OCI-LY7 (cell line): ENCODE results near the gene DNMBP. TPM values are rescaled to one million over a fixed set of nuclear protein-coding genes. Genes with fewer than 3 reads are reported as not detected.

Source experiments
- BruUV-seq: library from RNA; stranded (reverse); fragments of 400-500 nt; replicated peaks from 2 replicates; lab custom pipeline; 2021; lab: Mats Ljungman, UMichigan
- CTCF ChIA-PET: fragments of 300-600 bp; sonication (Branson Sonifier 250); formaldehyde crosslinking; loops from one replicate; lab custom pipeline; 2022; ENCODE audit warnings: antibody characterized with exemption; ENCODE audit not compliant: unreplicated experiment; lab: Charles Lee
- POLR2A ChIA-PET: fragments of 300-600 bp; sonication (Branson Sonifier 250); formaldehyde crosslinking; loops from one replicate; lab custom pipeline; 2022; ENCODE audit warnings: antibody characterized with exemption; lab: Charles Lee
- DNase-seq: peaks from one replicate; pipeline ENCODE4 v3.0.0-alpha.2; 2015; ENCODE audit warnings: low spot score
- H2AFZ ChIP-seq: fragments of 200-600 bp; sonication (generic), shearing (Covaris generic); 2 replicates; pipeline ENCODE4 v1.6.1; 2014; ENCODE audit warnings: mild to moderate bottlenecking, antibody characterized with exemption, low read length, moderate library complexity
- H3K27ac ChIP-seq: fragments of 200-600 bp; sonication (generic); 2 replicates; pipeline ENCODE4 v1.5.1; 2014; ENCODE audit warnings: mixed run types, low read depth, mild to moderate bottlenecking, moderate library complexity, low read length, inconsistent platforms; ENCODE audit not compliant: poor library complexity, severe bottlenecking
- H3K36me3 ChIP-seq: fragments of 200-600 bp; sonication (generic); 2 replicates; pipeline ENCODE4 v1.6.1; 2014; ENCODE audit warnings: mild to moderate bottlenecking, antibody characterized with exemption, low read length, moderate library complexity, mixed read lengths; ENCODE audit not compliant: insufficient read depth
- H3K4me1 ChIP-seq: fragments of 200-600 bp; sonication (generic); 2 replicates; pipeline ENCODE4 v1.5.1; 2014; ENCODE audit warnings: mild to moderate bottlenecking, low read length; ENCODE audit not compliant: insufficient read depth, poor library complexity, severe bottlenecking
- H3K4me2 ChIP-seq: fragments of 200-600 bp; sonication (generic); 2 replicates; pipeline ENCODE4 v1.6.1; 2014; ENCODE audit warnings: mild to moderate bottlenecking, low read length
- H3K4me3 ChIP-seq: fragments of 200-600 bp; sonication (generic); 2 replicates; pipeline ENCODE4 v1.5.1; 2014; ENCODE audit warnings: mild to moderate bottlenecking, low read depth, low read length; ENCODE audit not compliant: poor library complexity, severe bottlenecking
- H3K79me2 ChIP-seq: fragments of 200-600 bp; sonication (generic); 2 replicates; pipeline ENCODE4 v1.6.1; 2016; ENCODE audit warnings: low read depth, mild to moderate bottlenecking, low read length, moderate library complexity, mixed read lengths; ENCODE audit not compliant: insufficient read depth
- H3K9me2 ChIP-seq: fragments of 200-600 bp; sonication (generic); 2 replicates; pipeline ENCODE4 v1.6.1; 2016; ENCODE audit warnings: mild to moderate bottlenecking, low read length, mixed read lengths; ENCODE audit not compliant: insufficient read depth
- H3K9me3 ChIP-seq: fragments of 200-600 bp; sonication (generic); 2 replicates; pipeline ENCODE4 v1.6.1; 2014; ENCODE audit warnings: mild to moderate bottlenecking, mixed run types, low read length, mixed read lengths
- H4K20me1 ChIP-seq: fragments of 200-600 bp; sonication (generic); 2 replicates; pipeline ENCODE4 v1.6.1; 2014; ENCODE audit warnings: mild to moderate bottlenecking, antibody characterized with exemption, low read length, moderate library complexity, mixed read lengths; ENCODE audit not compliant: insufficient read depth
- EZH2phosphoT487 ChIP-seq: fragments of 200-600 bp; sonication (generic); IDR thresholded peaks from 2 replicates; pipeline ENCODE4 v1.6.1; 2018; ENCODE audit warnings: low read depth, borderline replicate concordance, mild to moderate bottlenecking, mixed run types, antibody characterized with exemption, low read length, moderate library complexity, mixed read lengths
- intact Hi-C: fragments of 100-400 bp; cut with micrococcal nuclease; formaldehyde crosslinking; loops from one replicate; pipeline ENCODE4 v1.10.0; 2022; ENCODE audit not compliant: unreplicated experiment
- total RNA-seq, 2 experiments: library from RNA; depleted of rRNA in 1 of 2; stranded (reverse); fragments of >200 nt in 1 of 2; shearing (Covaris generic) in 1 of 2; gene quantifications; 2 replicates each; pipeline ENCODE4 v1.2.3, GENCODE V29; 2014 to 2022
- TF ChIP-seq, protein P1 (sequence below): fragments of 200-600 bp; sonication (generic); conservative IDR thresholded peaks from 2 replicates; pipeline ENCODE4 v1.5.1; 2014; ENCODE audit warnings: mild to moderate bottlenecking, antibody characterized with exemption, low read length, moderate library complexity, mixed read lengths

Gene DNMBP
- total RNA-seq, 2 experiments from 2014 or later = 27.0 to 36.2 TPM

DNA sequence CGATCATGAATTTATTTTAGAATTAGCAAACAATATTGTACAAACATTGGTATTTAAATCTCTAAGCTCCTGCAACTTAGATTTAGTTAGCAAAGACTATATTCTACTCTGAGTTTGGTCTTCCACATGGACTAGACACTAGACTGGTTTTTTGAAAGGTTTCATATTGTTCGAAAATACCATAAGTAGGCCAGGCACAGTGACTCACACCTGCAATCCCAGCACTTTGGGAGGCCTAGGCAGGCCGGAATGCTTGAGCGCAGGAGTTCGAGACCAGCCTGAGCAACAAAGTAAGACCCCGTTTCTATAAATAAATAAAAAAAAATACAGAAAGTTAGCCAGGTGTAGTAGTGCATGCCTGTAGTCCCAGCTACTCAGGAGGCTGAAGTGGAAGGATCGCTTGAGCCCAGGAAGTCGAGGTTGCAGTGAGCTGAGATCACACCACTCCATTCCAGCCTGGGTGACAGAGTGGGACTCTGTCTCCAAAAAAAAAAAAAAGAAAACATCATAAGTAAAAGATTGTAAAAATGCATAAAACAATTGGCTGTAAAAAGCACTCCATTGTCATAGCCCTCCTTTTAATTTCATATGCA lies 154.2 kb downstream of the DNMBP start:
- no peaks in the 10 kb centered on the region for H3K9me3 ChIP-seq
- no peaks in the 10 kb centered on the region for H3K4me1 ChIP-seq
- intact Hi-C loops = no loop called here
- CTCF ChIA-PET = interaction anchor here (1.1 kb wide), 1 partner anchor 9 kb away, joined by 4 read pairs; no protein-coding TSS in a partner anchor
- H3K4me2 ChIP-seq = no peak overlapping the region
- no peaks in the 10 kb centered on the region for H3K9me2 ChIP-seq
- TF ChIP-seq, protein P1, sequence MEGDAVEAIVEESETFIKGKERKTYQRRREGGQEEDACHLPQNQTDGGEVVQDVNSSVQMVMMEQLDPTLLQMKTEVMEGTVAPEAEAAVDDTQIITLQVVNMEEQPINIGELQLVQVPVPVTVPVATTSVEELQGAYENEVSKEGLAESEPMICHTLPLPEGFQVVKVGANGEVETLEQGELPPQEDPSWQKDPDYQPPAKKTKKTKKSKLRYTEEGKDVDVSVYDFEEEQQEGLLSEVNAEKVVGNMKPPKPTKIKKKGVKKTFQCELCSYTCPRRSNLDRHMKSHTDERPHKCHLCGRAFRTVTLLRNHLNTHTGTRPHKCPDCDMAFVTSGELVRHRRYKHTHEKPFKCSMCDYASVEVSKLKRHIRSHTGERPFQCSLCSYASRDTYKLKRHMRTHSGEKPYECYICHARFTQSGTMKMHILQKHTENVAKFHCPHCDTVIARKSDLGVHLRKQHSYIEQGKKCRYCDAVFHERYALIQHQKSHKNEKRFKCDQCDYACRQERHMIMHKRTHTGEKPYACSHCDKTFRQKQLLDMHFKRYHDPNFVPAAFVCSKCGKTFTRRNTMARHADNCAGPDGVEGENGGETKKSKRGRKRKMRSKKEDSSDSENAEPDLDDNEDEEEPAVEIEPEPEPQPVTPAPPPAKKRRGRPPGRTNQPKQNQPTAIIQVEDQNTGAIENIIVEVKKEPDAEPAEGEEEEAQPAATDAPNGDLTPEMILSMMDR = no peak
- TF ChIP-seq EZH2phosphoT487 = no peak
- no peaks in the 10 kb centered on the region for H4K20me1 ChIP-seq
- BruUV-seq = no TSS peak
- no peak overlapping the region for H3K27ac ChIP-seq
- no peak for DNase-seq
- H2AFZ ChIP-seq = no peak overlapping the region
- no peaks in the 10 kb centered on the region for H3K36me3 ChIP-seq
- H3K4me3 ChIP-seq = no peak overlapping the region
- H3K79me2 ChIP-seq = no peaks in the 10 kb centered on the region
- POLR2A ChIA-PET = interaction anchor here (0.5 to 1.5 kb wide), 3 partner anchors 10 to 116 kb away, joined by 3 to 4 read pairs (median 3); no protein-coding TSS in a partner anchor

DNA sequence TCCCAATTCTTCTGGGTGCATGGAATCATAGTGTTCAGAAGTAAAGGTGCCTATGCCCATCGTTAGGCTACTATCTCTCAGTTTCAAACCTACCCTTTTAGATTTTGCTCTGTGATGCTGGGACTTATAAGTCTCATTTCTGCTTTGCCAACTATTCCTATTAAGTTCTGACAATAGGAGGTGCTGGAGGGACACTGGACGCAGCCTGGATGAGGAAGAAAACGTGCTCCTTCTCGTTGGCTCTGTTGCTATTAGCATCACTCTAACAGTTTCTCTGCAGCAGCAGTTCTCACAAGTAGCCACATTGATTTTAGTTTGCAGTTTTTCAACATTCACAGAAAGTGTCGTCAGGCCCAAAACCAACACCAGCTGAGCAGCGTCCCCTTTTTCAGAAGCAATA lies 154.9 kb downstream of the DNMBP start:
- Histone ChIP-seq H2AFZ (no peak overlapping the region), H3K4me2 (no peak overlapping the region), H3K36me3 (no peaks in the 10 kb centered on the region), H3K27ac (no peak overlapping the region), H3K4me1 (no peaks in the 10 kb centered on the region), H3K9me3 (no peaks in the 10 kb centered on the region), H3K4me3 (no peak overlapping the region), H3K79me2 (no peaks in the 10 kb centered on the region), H4K20me1 (no peaks in the 10 kb centered on the region), H3K9me2 (no peaks in the 10 kb centered on the region)
- intact Hi-C loops = no loop called here
- peak; percentile 20 for DNase-seq
- ChIA-PET POLR2A (interaction anchor here (1.4 kb wide), 1 partner anchor 9 kb away, joined by 3 read pairs; no protein-coding TSS in a partner anchor), CTCF (no interaction called here)
- no TSS peak for BruUV-seq
- TF ChIP-seq EZH2phosphoT487 = no peak
- TF ChIP-seq, protein P1 = peak; percentile 57; the same call in 1 of the 2 replicates

DNA sequence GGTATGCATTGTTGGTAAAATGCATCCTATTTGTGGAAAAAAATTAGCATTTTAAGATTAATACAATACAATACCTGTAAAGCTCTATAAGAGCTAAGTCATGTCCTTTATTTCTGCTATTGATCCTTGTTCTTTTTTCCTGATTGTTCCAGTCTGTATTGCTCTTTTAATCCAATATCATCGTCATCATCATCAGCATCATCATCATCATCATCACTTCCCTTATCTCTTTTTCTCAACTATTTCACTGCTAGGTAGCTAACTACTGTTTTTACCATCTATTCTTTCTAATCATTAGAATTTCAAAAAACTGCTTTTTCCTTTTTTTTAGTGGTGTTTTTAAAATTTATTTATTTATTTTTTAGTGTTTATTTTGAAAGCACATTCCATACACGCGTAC lies 156.1 kb downstream of the DNMBP start:
- POLR2A ChIA-PET = interaction anchor here (0.6 to 0.7 kb wide), 3 partner anchors 128 to 324 kb away, joined by 3 read pairs; no protein-coding TSS in a partner anchor
- Histone ChIP-seq H2AFZ (no peak overlapping the region), H3K27ac (no peak overlapping the region), H3K4me1 (no peaks in the 10 kb centered on the region), H3K4me3 (no peak overlapping the region), H3K9me2 (no peaks in the 10 kb centered on the region), H3K36me3 (no peaks in the 10 kb centered on the region), H3K9me3 (no peaks in the 10 kb centered on the region), H3K79me2 (no peaks in the 10 kb centered on the region), H4K20me1 (no peaks in the 10 kb centered on the region), H3K4me2 (no peak overlapping the region)
- TF ChIP-seq, protein P1 = no peak
- no peak for TF ChIP-seq EZH2phosphoT487
- intact Hi-C loops = no loop called here
- CTCF ChIA-PET = no interaction called here
- DNase-seq = no peak
- no TSS peak for BruUV-seq
